GM21526 (cell line): ENCODE measurements around the gene GCK.
A peak's percentile ranks its signal among the peaks of the same experiment; 100 is the strongest.
"Not testable (repeated sequence)": the region's sequence is repeated elsewhere in the genome, so short reads cannot be mapped to it uniquely, and the experiment has no call there.

ENCODE experiments used
- ATAC-seq: cut with Tn5 transposase; IDR thresholded peaks from one replicate; pipeline ENCODE4 v1.9.1; 2021; ENCODE audit warnings: moderate library complexity; ENCODE audit not compliant: unreplicated experiment, low FRiP score

GCK gene

DNA sequence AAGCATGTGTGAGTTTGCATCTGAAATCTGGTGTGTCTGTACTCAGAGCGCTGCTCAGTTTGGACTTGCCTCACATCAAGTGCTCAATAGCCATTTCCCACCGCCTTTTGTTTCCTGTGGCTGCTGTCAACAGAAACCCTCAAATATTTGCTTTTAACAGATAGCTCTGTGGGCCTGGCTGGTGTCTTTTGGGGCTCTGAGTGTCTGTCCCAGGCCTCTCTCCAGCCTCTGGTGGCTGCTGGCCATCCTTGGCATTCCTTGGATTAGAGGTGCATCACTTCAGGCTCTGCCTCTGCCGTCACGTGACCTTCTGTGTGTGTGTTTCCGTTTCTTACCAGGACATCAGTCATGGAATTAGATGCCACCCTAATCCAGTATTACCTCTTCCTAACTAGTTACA is 20.9 kb upstream of the GCK start:
- ATAC-seq: no peak

DNA sequence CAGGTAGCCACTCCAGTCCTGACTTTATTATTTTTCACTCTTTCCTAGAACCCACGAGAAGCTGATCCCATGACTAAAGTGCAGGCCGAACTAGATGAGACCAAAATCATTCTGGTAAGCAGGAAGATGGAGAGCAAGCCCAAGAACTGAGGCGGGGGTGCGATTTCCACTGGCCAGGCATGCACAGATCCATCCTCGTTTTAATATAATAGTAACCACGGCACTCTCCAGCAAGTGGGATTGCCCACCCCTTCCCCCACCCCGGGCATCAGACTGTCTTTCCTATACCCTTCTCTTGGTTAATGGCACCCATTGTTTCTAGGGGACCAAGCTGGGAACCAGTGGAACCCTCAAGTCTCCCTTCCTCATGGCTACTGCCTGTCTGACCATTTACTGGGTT is 18.8 kb upstream of the GCK start:
- ATAC-seq: no peak

DNA sequence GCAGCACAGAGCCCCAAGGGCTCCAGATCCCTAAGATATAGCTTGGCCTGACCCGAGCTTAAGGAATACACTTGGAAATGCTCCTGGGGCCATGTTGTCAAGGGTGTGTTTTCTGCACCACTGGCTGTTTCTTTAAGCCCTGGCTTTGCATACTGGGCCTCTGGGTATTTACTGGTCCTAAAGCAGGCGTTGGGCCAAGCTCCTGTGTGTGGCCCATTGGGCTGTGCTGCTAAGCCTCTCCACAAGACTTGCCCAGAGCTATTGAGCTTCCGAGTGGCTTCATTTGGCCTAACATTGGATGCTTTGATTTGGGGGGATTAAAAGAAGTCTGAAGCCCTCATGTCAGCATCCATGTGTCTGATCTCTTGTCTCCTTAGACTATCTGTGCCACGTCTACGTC is 16.8 kb upstream of the GCK start:
- ATAC-seq: no peak

DNA sequence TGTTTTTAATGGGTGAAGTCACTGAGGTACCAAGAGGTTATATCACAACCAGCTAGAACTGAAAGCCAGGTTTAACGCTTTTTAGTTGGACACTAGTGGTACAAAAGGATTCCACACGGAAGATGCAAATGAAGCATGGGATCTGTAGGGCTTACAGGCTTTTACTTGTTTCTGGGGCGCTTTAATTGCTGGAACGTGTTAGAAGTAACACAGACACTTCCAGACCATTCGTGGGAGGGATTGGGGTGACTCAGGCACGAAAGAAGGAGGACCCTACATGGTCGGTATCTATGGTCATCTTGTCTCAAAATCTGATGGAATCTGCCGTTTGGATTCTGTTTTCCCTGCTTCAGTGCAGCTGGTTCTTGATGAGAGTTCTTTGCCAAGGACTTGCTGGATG is 12.6 kb upstream of the GCK start:
- no peak for ATAC-seq

DNA sequence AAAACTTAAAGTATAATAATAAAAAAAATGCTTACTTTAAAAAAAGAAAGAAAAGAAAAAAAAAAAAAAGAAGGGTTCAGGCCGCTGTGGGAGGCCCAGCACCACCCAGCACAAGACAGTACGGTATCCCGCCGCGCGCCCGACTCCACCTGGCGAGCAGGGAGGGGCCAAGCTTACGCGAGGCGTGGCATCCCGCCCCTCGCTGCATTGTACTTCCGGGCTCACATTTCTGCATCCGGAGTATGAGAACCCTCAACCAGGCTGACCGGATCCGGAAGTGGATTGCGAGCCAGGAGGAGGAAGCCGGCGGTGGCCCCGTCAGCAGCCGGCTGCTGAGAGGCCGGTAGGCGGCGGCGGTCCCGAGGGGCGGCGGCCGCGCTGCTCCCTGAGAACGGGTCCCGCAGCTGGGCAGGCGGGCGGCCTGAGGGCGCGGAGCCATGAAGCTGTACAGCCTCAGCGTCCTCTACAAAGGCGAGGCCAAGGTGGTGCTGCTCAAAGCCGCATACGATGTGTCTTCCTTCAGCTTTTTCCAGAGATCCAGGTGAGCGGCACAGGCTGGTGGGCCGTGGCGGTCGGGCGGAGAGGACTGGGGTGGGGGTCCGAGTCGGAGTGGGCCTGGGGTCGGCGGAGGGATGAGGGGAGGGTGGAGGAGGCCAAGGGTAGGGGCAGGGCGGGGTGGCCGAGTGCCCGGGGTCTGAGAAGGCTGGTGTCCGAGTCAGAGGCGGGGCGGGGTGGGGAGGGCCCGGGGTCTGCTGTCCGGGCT is 11.6 kb upstream of the GCK start, which contains the start of gene YKT6:
Gene YKT6 (plus strand): TSS at position 280 of the 763 bp plus-strand sequence. CDS start 158 bp downstream, at position 438.
- ATAC-seq: peak; percentile 98

DNA sequence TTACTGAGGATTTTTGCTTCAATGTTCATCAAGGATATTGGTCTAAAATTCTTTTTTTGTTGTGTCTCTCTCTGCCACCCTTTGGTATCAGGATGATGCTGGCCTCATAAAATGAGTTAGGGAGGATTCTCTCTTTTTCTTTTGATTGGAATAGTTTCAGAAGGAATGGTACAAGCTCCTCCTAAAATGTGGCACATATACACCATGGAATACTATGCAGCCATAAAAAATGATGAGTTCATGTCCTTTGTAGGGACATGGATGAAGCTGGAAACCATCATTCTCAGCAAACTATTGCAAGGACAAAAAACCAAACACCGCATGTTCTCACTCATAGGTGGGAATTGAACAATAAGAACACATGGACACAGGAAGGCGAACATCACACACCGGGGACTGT is 10.9 kb upstream of the GCK start:
- not testable (repeated sequence) for ATAC-seq

DNA sequence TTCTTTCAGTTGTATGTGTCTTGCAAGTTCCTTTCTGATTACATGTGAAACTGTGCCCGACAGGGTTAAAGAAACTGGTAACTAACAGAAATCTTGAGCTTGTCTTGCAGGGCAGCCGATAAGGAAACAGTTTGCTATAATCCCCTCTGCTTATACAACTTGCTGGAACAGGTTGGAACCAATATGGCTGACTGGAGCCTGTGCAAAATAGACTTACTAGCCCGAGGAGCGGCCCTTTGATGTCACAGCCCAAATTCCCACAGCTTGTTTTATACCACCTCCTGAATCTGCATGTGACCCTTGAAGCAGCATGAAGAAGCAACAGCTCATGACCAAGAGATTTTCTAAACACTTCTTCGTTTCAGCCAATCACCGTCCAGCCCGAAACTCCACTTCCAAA is 8.2 kb upstream of the GCK start:
- no peak for ATAC-seq

DNA sequence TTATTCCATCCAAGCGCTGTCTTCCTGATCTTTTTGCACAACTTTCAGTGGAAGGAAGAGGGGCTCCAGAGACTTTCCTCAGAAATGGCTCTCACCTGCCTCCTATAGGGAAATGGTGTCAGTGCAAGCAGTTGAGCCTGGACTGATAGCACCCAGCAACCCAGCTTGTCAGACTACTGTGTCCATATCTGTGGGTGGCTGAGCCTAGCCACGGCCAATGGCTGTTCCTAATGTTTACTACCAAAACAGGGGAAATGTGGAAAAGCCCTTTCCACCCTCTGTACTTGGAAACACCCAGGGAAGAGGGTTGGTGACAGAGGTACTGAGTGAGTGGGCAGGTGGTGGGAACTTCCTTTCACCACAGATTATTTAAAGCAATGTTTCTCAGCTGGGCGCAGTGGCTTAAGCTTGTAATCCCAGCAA is 7.2 kb upstream of the GCK start:
- ATAC-seq: no peak

DNA sequence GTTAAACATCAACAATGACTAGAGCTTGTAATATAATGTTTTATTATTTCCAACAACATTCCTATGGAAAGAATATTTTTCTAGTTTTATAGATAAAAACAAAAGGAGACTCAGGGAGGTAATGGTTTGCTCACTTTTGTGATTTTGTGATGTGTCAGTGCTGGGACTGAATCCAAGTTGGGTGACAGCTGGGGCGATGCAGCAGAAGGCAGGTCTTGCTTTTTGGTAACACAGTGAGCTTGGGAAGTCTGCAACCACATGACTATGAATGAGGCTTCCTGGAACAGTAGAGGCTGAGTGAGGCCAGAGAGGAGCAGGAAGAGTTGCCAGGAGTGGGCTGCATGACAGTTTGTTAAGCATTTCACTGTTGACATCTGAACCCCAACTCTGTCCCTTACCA is 6.7 kb upstream of the GCK start:
- ATAC-seq: no peak

DNA sequence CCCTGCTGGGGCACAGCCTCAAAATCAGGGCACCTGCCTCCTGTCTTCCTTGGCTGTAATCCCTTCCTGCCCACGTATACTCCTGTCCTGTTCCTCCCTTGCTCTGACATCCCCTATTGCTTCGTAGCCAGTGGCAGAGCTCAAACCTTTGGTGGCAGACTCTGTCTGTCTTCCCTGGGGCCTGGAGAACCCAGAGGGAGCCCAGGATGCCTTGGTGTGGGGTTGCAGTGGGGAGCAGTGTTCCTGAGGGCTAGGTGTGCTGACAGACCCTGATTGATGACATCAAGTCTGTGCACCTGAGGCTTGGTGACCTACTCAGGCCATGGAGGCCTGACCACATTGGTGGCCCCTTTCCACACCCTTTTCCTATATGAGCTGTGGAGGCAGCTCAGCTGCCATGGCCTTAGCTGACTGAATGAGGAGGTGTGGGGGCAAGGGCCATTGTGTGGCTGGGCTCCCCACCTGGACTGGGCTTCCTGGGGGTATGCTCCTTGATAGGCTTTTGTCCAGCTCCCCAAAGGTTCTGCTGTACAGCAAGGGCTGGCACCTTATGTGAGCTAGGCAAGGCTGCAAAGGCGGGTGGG is 5.4 kb upstream of the GCK start:
- ATAC-seq: no peak

DNA sequence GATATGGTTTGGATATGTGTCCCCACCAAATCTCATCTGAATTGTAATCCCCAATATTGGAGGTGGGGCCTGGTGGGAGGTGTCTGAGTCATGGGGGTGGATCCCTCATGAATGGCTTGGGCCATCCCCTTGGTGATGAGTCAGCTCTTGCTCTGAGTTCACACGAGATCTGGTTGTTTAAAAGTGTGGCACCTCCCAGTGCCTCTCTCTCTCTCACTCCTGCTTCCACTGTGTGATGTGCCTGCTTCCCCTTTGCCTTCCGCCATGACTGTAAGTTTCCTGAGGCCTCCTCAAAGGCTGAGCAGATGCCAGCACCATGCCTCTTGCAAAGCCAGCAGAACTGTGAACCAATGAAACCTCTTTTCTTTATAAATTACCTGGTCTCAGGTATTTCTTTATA is 4.8 kb upstream of the GCK start:
- no peak for ATAC-seq

DNA sequence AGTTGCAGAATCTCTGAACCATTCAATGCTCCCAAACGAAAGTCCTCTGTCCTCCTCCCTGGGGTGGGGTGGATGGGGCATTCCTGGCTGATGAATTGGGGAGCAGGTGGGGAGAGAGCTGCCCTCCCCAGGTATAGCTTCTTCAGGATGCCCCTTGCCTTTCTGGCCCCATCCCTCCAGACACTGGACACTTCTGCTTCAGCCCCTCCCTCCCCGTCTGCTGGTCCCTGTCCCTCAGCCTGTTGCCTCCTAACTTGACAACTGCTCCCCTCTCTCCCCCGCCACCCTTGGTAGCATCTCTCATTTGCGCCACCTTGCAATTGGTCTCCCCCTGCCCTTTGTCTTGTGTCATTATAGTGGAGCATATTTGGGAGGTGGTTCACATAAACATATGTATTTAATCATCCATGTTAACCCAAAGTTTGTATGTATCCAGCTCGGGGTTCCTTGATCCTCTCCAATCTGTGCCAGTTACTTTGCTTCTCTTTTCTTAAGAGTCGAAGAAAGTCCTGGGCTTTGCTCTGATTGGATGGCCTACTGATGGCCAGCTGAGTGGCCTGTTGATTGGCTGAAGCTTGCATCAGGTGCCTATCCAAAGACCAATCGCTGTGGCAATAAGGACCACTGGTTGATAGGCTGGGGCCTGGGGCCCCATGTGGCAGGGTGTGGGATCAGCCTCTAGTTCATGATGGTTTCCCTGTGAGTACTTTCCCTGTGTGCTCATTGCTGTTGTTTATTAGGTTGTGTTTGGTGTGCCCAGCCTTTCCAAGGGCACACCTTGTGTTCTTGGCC is 4.0 kb upstream of the GCK start:
- no peak for ATAC-seq

DNA sequence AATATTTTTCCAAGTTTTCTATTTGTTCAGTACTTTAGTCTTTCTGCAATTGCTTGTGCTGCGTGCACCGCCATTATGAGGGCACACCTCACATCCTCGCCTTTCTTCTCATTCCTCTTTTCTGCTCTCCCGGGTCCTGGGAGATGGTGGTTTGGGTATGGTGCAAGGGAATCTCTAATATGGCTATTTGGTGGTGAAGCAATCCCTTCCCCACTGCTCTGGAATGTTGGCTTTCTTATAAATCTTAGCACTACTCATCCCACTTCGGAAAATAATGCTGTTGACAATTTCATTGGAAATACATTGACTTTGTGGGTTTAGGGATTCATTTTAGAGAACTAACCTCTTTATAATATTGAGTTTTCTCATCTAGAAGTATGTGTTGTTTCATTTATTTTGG is 1.9 kb upstream of the GCK start:
- no peak for ATAC-seq

DNA sequence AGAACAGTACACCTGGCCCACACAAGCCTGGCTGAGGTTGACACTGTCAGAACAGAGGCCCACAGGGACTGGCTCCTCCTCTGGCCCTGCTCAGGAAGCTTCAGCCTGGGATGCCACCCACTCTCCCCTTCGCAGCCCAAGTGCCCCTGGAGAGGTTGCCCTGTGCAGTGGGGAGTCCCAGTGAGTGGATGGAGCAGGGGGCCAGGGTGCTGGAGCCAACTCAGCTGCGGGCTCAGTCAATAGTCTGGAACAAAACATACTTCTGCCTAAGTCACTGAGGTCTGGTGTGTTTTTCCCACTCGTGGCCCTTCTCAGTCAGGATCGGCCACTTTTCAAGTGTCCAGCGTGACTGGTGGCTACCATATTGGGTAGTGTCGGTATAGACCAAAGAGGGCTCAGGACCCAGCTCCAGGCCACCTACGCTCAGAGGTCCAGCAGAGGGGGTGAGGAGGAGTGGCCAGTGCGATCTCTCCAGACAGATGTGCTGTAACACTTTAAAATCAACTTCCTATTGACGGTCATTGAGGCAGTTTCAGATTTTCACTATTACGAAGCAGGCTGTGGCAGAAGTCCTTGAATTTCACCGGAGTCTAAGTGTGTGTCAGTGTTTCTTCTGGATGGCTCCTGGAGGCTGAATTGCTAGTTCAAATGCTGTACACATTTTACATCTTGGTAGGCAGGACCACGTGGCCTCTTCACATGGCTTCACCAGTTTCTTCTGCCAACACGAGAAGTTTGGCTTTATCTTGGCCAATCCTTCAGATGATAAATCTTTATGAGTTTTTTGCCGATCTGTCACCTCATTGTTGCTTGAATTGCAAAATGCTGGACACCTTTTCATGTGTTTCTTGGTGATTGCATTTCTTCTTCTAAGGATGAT is 994 bp upstream of the GCK start:
- ATAC-seq: no peak

DNA sequence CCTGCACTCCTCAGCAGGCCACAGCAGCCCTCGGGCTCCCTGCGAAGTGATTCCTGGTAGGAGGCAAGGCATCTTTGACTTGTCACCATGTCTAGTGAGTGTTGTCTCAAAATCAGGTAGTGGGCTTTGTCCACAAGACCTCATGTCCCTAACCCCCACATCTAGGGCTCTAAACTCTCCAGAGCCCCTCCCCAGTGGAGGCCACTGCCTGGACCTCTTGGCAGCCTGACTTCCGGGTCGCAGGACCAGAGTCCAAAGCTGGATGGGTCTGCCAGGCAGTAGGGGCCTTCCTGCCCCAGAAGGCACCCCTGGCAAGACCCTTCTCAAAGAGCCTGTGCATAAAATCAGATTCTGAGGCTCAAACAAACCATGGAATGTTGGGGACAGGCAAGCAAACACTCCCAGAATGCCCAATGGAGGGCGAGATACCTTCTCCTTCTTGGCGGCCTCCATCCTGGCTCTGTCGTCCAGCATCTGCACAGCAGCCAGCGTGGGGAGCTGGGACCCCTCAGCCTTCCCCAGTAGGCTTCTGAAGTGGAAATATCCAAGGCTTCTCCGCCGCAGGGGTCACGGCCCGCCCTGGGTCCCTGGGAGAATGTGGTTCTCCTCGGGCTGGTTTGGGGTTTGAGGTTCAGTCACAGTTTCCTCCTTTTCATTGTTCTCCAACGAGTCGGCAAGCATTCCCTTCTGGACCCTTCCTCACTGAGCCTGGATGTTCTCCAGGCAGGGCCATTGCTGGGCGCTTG is 586 bp downstream of the GCK start:
- ATAC-seq: no peak

DNA sequence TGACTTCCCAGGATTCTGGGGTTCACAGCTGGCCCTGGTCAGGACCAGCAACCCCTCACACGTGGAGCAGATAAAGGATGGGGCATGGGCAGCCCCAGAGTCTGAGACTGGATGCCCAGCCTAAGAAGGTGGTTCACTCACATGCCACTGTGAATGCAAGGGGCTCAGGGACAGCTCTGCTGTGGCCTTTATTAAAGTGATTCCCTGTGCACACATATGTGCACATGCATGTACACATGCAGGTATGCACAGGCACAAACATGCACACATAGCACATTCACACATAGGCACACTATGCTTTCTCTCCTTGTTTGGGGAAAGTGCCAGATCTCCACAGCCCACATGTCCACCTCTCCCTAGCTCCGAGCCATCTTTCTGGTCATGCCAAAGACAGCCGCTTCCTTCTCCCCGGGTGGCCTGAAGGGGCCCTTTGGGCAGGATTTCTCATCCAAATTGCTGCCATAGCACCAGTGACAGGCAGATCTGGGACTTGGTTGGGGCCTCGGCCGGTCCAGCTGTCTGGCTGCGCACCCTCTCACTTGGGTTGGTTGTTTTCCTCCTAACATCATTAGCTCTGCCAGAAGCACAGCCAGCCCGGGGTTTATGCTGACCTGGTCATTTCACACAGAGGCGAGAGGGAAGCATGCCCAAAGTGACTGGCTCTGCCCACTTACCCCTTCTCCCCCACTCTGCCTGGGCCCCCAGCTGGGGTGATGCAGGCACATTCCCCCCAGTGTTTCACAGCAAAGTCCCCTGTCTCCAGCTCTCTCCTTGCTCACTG is 1.4 kb downstream of the GCK start:
- no peak for ATAC-seq

DNA sequence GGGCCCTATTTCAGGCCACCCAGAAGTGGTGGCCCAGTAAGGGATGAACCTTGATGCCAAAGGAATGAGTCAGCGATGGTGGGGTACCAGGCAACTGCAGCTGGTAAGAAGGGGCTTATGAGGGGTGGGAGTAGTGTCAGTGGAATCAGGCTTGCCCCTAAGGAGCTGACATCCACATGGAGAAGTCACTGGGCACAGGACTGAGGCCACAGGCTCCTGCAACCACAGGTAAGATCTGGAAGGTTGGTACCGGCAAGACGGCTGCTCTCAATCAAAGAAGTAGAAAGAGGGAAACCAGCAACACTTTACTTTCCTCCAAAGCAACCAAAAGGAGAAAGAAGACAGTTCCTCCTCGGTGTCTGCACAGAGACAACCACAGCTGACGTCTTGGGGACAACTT is 2.5 kb downstream of the GCK start:
- no peak for ATAC-seq

DNA sequence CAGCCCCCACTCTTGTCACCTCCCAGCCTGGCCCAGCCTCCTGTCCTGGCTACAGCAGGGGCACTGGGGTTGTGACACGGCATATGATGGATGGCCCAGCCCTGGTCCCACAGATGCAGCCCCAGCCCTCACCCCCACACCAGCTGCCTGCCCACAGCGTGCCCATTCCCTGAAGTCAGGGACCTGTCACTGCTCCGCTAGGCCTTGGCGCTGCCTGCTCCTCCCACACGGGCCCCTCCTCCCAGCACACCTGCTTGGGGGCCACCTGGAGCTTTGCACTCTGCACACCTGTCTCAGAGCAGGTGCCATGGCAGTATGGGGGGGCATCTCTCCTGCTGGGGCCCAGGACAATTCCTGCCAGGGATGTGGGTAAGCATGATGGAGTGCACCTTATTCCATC is 3.5 kb downstream of the GCK start:
- no peak for ATAC-seq

DNA sequence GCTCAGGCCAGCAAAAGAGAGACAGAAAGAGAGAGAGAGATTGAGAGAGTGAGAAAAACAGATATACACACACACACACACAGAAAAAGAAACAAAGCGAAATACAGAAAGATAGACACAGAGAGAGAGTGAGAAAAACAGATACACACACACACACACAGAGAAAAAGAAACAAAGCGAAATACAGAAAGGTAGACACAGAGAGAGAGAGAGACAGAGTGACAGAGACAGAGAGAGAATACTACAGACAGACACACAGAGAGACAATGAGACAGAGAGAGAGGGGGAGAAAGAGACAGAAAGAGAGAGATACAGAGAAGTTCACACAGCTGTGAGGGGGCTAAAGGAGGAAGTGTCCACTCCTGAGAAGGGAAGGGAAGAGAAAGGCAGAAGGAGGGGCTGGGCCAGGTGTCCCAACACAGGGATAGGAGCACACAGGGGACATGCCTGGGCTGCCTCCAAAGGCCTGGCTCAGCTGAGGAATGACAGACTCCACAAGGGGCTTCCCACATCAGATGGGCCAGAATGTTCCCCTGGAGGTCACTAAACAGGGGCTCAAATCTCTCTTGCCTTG is 4.3 kb downstream of the GCK start:
- ATAC-seq: no peak
